Gastrocnemius medialis (tissue), 4 donors: Measurements from ENCODE around the gene SMPDL3A. TPM values are rescaled to one million over a fixed set of nuclear protein-coding genes. Genes with fewer than 3 reads are reported as not detected.

Experiments used
- ATAC-seq, 2 donors: fragments of 150-250 bp; one replicate each; pipeline ENCODE4 v1.9.1; 2016
- DNase-seq, 2 donors: peaks; one replicate each; pipeline ENCODE4 v3.0.0-alpha.2; 2019
- H3K27ac ChIP-seq, 4 donors: fragments of 200-600 bp; sonication (generic); 1 replicate in 1 of 4; 2 replicates in 3 of 4; pipeline ENCODE4 v1.5.1; 2016 to 2018; ENCODE audit warnings: mild to moderate bottlenecking in 2 of 4, moderate library complexity in 1 of 4
- H3K27me3 ChIP-seq, 3 donors: fragments of 200-600 bp; sonication (generic) in 2 of 3; 1 replicate in 1 of 3; 2 replicates in 2 of 3; pipeline versions ENCODE4 v1.5.1 to v1.6.0; 2016 to 2019; ENCODE audit warnings: mild to moderate bottlenecking in 1 of 3, moderate library complexity in 1 of 3
- H3K36me3 ChIP-seq, 2 donors: fragments of 200-600 bp; sonication (generic) in 1 of 2; one replicate each; pipeline ENCODE4 v1.5.1; 2017 to 2018
- H3K4me1 ChIP-seq, 2 donors: fragments of 200-600 bp; sonication (generic) in 1 of 2; one replicate each; pipeline ENCODE4 v1.5.1; 2016 to 2017; ENCODE audit warnings: mild to moderate bottlenecking in 2 of 2
- H3K4me3 ChIP-seq, 4 donors: fragments of 200-600 bp; sonication (generic) in 3 of 4; 1 replicate in 1 of 4; 2 replicates in 3 of 4; pipeline ENCODE4 v1.5.1; 2016 to 2019; ENCODE audit warnings: mild to moderate bottlenecking in 2 of 4
- H3K9me3 ChIP-seq, 3 donors: fragments of 200-600 bp; sonication (generic) in 2 of 3; 1 replicate in 1 of 3; 2 replicates in 2 of 3; pipeline ENCODE4 v1.5.1; 2016 to 2019
- CTCF ChIP-seq, 5 experiments: fragments of 450-650 bp in 3 of 5; fragments of 200-600 bp in 2 of 5; sonication (generic) in 2 of 5; IDR thresholded peaks in 4 of 5; conservative IDR thresholded peaks in 1 of 5; 1 replicate in 4 of 5; 2 replicates in 1 of 5; pipeline ENCODE4 v1.5.1; 2016 to 2019; ENCODE audit warnings: antibody characterized with exemption in 5 of 5, mild to moderate bottlenecking in 3 of 5, moderate library complexity in 3 of 5
- POLR2A ChIP-seq, 2 donors: fragments of 450-650 bp; IDR thresholded peaks; one replicate each; pipeline ENCODE4 v1.6.1; 2017; ENCODE audit warnings: antibody characterized with exemption in 2 of 2, mild to moderate bottlenecking in 2 of 2, moderate library complexity in 2 of 2
- in situ Hi-C, 4 donors: fragments of 200-750 bp; cut with MboI; loops; one replicate each; pipeline versions ENCODE4 v1.15.0 to v1.8.0; 2017; ENCODE audit warnings: low sequenced_read_pairs in 4 of 4
- intact Hi-C: fragments of 100-400 bp; cut with DNase I; formaldehyde crosslinking; loops from one replicate; pipeline ENCODE4 v1.15.1; 2023; ENCODE audit warnings: low total_unique reads
- total RNA-seq, 4 donors: library from RNA; depleted of rRNA; stranded (reverse); fragments of >200 nt; gene quantifications; one replicate each; pipeline versions ENCODE4 v1.1.0 to v1.2.3, GENCODE V29; 2016

Gene SMPDL3A
- total RNA-seq, 4 donors from 2014 or later: 18.4 to 38.4 (median 32.6) TPM

GRCh38 chr6:122809691-122810090 is 20.6 kb downstream of the SMPDL3A start:
- peaks cover 0 to 41% of the 10 kb centered on the region in 2 donors for H3K36me3 ChIP-seq
- no peaks in the 10 kb centered on the region for H3K4me1 ChIP-seq
- intact Hi-C loops: no loop called here
- H3K4me3 ChIP-seq: no peak overlapping the region
- H3K27me3 ChIP-seq: no peaks in the 10 kb centered on the region
- H3K27ac ChIP-seq: no peak overlapping the region
- no peak for ATAC-seq
- TF ChIP-seq CTCF (IDR thresholded peaks at IDR 0.05 in 4 of 5, conservative IDR thresholded peaks at IDR 0.05 in 1 of 5): no peak
- no peak for TF ChIP-seq POLR2A (IDR thresholded peaks at IDR 0.05)
- in situ Hi-C loops: no loop called here
- no peak for DNase-seq
- H3K9me3 ChIP-seq: no peaks in the 10 kb centered on the region

- no peaks in the 10 kb centered on the region for H3K9me3 ChIP-seq
- in situ Hi-C loops (no loop called here), intact Hi-C loops (no loop called here)
- no peak overlapping the region for H3K27ac ChIP-seq
- ATAC-seq (no peak), DNase-seq (no peak)
- TF ChIP-seq CTCF (IDR thresholded peaks at IDR 0.05 in 4 of 5, conservative IDR thresholded peaks at IDR 0.05 in 1 of 5): no peak
- TF ChIP-seq POLR2A (IDR thresholded peaks at IDR 0.05): no peak
- no peaks in the 10 kb centered on the region for H3K27me3 ChIP-seq
- H3K4me3 ChIP-seq: no peak overlapping the region
- H3K36me3 ChIP-seq: peaks cover 0 to 36% of the 10 kb centered on the region in 2 donors
- H3K4me1 ChIP-seq: no peaks in the 10 kb centered on the region
These were observed 21.1 kb downstream of the SMPDL3A start for GRCh38 chr6:122810189-122810588.

DNA sequence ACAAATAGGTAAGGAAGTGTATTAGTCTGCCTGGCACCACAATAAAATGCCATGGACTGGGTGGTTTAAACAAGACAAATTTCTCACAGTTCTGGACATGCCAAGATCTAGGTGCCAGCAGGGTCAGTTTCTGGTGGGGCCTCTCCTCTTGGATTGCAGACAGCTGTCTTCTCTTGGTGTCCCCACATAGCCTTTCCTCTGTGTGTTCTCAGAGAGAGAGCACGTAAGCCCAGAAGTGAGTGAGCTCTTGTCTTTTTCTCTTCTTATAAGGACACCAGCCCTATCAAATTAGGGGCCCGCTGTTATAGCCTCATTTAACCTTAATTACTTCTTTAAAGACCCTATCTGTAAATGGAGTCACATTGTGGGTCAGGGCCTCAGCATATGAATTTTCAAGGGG is 28.3 kb downstream of the SMPDL3A start:
- in situ Hi-C loops: no loop called here
- no peak overlapping the region for H3K4me3 ChIP-seq
- ATAC-seq (no peak), DNase-seq (no peak)
- no peaks in the 10 kb centered on the region for H3K27me3 ChIP-seq
- no peaks in the 10 kb centered on the region for H3K4me1 ChIP-seq
- H3K36me3 ChIP-seq: no peaks in the 10 kb centered on the region
- intact Hi-C loops: no loop called here
- H3K9me3 ChIP-seq: no peaks in the 10 kb centered on the region
- no peak for TF ChIP-seq CTCF (IDR thresholded peaks at IDR 0.05 in 4 of 5, conservative IDR thresholded peaks at IDR 0.05 in 1 of 5)
- no peak for TF ChIP-seq POLR2A (IDR thresholded peaks at IDR 0.05)
- H3K27ac ChIP-seq: no peak overlapping the region

GRCh38 chr6:122817766-122818165 is 28.7 kb downstream of the SMPDL3A start:
- ATAC-seq: no peak
- no peaks in the 10 kb centered on the region for H3K9me3 ChIP-seq
- intact Hi-C loops: no loop called here
- DNase-seq: no peak
- H3K36me3 ChIP-seq: no peaks in the 10 kb centered on the region
- no peaks in the 10 kb centered on the region for H3K27me3 ChIP-seq
- no peak overlapping the region for H3K27ac ChIP-seq
- no peaks in the 10 kb centered on the region for H3K4me1 ChIP-seq
- TF ChIP-seq CTCF (IDR thresholded peaks at IDR 0.05 in 4 of 5, conservative IDR thresholded peaks at IDR 0.05 in 1 of 5) (no peak), POLR2A (IDR thresholded peaks at IDR 0.05) (no peak)
- in situ Hi-C loops: no loop called here
- no peak overlapping the region for H3K4me3 ChIP-seq

- intact Hi-C loops (no loop called here), in situ Hi-C loops (no loop called here)
- Histone ChIP-seq H3K36me3 (no peaks in the 10 kb centered on the region), H3K4me3 (no peak overlapping the region), H3K27ac (no peak overlapping the region), H3K4me1 (no peaks in the 10 kb centered on the region), H3K9me3 (no peaks in the 10 kb centered on the region), H3K27me3 (no peaks in the 10 kb centered on the region)
- ATAC-seq: no peak
- TF ChIP-seq POLR2A (IDR thresholded peaks at IDR 0.05) (no peak), CTCF (IDR thresholded peaks at IDR 0.05 in 4 of 5, conservative IDR thresholded peaks at IDR 0.05 in 1 of 5) (no peak)
- DNase-seq: no peak
These were observed 29.8 kb downstream of the SMPDL3A start for GRCh38 chr6:122818866-122819265.
